Activated CD4-positive, alpha-beta T cell treated with anti-CD3 and anti-CD28 coated beads, Interleukin-2, Interleukin-4, amounts not matched to agents 100 ng/mL and 50 ng/mL, durations not matched to agents 16 hours and 8 hours (primary cell): Measurements from ENCODE around the gene NEB.
A peak's percentile ranks its signal among the peaks of the same experiment; 100 is the strongest.
"Not testable (repeated sequence)": the region's sequence is repeated elsewhere in the genome, so short reads cannot be mapped to it uniquely, and the experiment has no call there.

Experiments used
- DNase-seq: peaks from one replicate; pipeline ENCODE4 v3.0.0-alpha.2; 2020; ENCODE audit warnings: low spot score

The NEB gene

GRCh38 chr2:151704480-151704961, 29.8 kb downstream of the NEB start:
- DNase-seq = not testable (repeated sequence)

- not testable (repeated sequence) for DNase-seq
These were observed 36.1 kb downstream of the NEB start for GRCh38 chr2:151698134-151698533.

- DNase-seq = no peak
These were observed 38.5 kb downstream of the NEB start for GRCh38 chr2:151695778-151696177.

- DNase-seq = no peak
These were observed 42.6 kb downstream of the NEB start for GRCh38 chr2:151691631-151692030.

- DNase-seq = no peak
These were observed 45.6 kb downstream of the NEB start for GRCh38 chr2:151688719-151689118.

GRCh38 chr2:151682459-151683003, 51.7 kb downstream of the NEB start:
- no peak for DNase-seq

- DNase-seq = no peak
These were observed 53.2 kb downstream of the NEB start for GRCh38 chr2:151681051-151681450.

- no peak for DNase-seq
These were observed 54.3 kb downstream of the NEB start for GRCh38 chr2:151679994-151680393.

GRCh38 chr2:151678849-151679248, 55.4 kb downstream of the NEB start:
- no peak for DNase-seq

GRCh38 chr2:151673016-151673415, 61.3 kb downstream of the NEB start:
- DNase-seq = no peak

- no peak for DNase-seq
These were observed 62.0 kb downstream of the NEB start for GRCh38 chr2:151672277-151672676.

GRCh38 chr2:151670846-151671597, 63.3 kb downstream of the NEB start:
- no peak for DNase-seq

GRCh38 chr2:151670346-151670745, 63.9 kb downstream of the NEB start:
- peak; percentile 58 for DNase-seq

- DNase-seq = peak; percentile 52
These were observed 64.6 kb downstream of the NEB start for GRCh38 chr2:151669585-151670081.

GRCh38 chr2:151668737-151669136, 65.5 kb downstream of the NEB start:
- DNase-seq = no peak

GRCh38 chr2:151665959-151666358, 68.3 kb downstream of the NEB start:
- no peak for DNase-seq

- no peak for DNase-seq
These were observed 69.8 kb downstream of the NEB start for GRCh38 chr2:151664520-151664919.

GRCh38 chr2:151661625-151662024, 72.7 kb downstream of the NEB start:
- no peak for DNase-seq

- DNase-seq = no peak
These were observed 76.2 kb downstream of the NEB start for GRCh38 chr2:151658081-151658480.

- no peak for DNase-seq
These were observed 76.6 kb downstream of the NEB start for GRCh38 chr2:151657667-151658076.

- DNase-seq = no peak
These were observed 78.4 kb downstream of the NEB start for GRCh38 chr2:151655663-151656398.

- no peak for DNase-seq
These were observed 79.4 kb downstream of the NEB start for GRCh38 chr2:151654891-151655290.

GRCh38 chr2:151654085-151654484, 80.2 kb downstream of the NEB start:
- DNase-seq = no peak
